DMS153 (cell line): ENCODE data around the gene CUX1.
A peak's percentile ranks its signal among the peaks of the same experiment; 100 is the strongest.
"Not testable (repeated sequence)": the region's sequence is repeated elsewhere in the genome, so short reads cannot be mapped to it uniquely, and the experiment has no call there.

Experiments
- DNase-seq: peaks from one replicate; lab custom pipeline; 2025; lab: John Stamatoyannopoulos, UW

Gene CUX1

DNA sequence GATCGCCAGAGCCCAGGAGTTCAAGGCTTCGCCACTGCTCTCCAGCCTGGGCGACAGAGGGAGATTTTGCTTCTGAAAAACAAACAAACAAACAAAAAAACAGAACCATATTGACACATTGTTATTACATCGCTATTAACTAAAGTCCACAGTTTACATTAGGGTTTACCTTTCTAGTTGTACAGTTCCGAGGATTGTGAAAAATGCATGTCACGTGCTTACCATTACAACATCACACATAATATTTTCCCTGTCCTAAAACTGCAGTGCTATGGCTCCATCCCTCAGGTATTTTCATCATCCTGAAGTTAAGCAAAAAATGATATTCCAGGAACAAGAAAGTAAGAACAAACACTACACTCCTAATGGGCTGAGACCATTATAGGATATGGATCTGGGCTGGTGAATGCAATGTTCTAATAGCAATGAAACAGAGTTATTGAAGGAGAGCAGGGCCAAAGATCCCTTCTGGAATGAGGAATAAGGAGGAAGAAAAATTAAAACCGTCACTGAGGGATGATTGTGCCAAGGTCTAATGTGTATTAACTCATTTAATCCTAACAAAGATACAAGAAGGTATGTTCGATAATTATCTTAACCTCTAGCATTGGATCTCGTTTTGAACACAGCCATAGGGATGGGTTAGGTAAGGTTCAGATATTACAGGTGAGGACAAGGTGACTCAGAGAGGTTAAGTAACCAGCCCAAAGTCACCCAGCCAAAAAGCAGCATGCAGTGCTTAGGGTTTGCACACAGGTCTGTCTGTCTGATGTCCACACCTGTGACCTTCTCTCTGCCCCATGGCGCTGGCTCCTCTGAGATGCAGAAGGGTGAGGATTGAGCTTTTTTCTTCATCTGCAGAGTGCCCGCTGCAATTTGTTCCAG lies 14.0 kb upstream of the CUX1 start:
- DNase-seq = no peak

DNA sequence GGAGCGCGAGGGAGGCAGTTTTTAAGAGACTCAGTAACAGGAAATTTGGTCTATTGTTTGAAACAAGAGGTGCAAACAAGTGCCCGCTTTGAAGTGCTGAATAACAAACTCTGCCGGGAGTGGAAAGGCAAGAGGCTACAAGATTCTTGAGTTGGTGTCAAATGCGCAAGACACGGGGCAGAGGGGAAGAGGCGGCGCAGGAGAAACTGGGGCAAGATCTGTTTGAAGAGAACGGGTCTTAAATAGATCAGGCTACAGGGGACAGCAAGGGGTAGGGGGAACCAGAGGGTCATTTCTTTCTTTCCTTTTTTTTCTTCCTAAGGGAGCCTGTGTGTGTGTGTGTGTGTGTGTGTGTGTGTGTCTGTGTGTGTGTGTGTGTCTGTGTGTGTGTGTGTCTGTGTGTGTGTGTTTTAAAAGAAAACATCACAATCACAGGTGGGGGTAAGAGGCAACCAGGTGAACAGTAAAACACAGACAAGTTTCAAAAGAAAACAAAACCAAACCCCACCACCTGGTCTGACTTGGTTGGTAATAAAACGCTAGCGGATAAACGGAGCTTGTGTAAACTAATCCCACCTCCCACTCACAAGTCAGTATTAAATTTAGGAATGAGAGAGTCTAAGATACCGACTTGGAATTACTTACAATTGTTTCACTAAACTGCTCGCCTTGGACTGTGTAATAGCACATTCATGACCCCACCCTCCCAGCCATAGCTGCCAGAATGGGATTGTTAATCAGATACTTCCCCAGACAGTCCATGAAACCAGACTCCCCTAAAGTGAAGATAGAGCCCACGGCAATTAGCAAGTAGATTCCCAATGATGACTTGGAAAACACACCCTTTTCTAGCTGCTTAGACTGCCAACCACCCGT lies 13.1 kb upstream of the CUX1 start:
- no peak for DNase-seq

DNA sequence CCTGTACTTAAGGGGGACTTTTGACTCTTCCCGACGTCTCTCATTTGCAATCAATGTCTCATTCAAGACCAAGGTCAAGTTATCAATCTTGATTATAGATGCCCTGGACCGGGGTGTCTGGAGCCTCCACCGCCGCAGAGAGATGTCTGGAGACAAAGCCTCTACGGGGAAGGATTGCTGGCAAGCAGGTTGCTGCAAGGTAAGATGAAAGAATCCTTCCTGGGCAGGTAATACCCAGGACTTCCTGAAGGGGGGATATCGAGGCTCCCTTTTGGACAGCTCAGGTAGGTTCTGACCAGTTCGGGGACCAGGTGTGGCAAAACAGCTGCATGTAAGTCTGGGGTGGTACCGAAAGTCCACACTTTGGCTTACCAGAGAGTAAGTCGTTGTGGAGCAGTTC lies 12.5 kb upstream of the CUX1 start:
- DNase-seq = peak; percentile 24

DNA sequence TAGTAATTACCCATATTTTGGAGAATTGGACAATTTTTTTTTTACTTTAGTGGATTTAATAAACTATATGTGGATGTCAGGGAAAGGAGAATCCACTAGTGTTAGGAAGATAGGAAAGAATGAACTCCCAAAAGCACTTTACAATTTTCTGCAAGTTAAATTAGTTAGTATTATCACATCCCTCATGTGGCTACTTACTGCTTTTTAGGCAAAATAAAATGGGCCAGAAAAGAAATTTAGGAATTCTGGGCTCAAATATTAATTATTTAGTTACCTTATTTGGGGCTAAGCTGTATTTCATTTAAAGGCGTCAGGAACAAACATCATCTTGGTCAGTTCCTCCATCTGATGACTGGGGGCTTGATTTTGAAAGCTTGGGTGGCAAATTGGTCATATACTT lies 4.8 kb upstream of the CUX1 start:
- DNase-seq = no peak

DNA sequence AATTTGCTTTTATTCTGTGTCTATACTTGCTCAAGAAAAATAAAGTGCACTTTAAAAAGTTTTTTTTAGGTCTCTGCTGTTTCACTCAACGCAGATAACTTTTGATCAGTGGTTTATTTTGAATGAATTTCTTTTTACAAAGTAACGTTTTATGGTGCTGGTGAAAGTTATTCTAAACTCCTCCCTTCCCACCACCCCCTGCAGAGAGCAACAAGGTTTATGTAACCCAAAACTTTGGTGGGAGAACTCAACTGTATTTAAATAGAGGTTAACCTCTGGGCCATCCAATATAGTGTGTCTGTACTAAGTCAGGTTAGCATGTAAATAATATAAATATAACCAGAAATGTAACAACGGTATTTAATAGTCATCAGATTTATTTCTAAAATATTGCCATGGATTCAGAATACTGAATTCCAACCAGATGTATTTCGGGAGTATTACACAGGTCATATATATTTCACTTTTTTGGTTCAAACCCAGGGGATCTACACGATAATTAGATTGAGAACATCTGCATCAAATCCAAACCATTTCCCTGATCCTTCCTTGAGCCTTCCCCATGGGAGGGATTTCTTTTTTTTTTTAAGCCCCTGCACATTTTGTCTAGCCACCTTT lies 3.9 kb upstream of the CUX1 start:
- no peak for DNase-seq

DNA sequence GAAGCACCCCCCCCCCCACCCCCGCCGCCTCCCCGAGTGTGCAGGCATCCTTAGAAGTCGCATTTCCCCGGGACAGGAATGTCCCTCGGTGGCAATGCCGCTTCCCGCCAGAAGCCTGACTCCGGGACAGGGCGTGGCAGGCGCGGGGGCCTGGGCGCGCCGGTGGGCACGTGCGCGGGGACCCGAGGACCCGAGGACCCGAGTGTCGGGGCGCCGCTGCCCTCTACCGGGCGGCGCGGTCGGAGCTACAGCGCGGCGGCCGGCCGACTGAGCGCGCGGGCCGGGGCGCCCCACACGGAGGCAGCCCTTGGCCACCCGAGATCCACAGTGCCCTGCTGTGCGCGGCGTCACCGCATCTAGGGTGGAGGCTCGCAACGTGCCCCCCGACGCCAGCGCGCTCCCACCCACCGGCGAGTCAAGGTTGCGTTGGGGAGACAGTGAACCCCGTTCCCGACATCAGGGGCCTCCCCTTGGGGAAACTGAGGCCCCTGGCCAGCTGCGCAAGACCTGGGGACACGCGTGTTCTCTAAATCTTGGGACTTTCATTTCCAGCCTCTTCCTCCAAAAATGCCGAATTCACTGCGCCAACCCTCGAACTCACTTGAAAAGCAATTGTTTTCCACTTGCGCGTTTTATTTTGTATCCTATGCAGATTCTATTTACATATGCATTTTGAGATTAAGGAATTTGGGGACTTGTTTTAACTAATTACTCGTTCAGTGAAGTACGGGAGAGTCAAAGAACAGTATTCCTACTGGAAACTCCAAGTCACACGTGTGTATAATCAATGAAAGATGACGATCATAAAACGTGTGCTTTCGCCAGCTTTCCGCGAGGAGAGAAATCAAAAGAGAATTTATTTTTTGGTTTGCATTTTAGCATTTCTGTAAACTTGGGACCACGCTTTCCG lies 3.1 kb upstream of the CUX1 start:
- DNase-seq = no peak

DNA sequence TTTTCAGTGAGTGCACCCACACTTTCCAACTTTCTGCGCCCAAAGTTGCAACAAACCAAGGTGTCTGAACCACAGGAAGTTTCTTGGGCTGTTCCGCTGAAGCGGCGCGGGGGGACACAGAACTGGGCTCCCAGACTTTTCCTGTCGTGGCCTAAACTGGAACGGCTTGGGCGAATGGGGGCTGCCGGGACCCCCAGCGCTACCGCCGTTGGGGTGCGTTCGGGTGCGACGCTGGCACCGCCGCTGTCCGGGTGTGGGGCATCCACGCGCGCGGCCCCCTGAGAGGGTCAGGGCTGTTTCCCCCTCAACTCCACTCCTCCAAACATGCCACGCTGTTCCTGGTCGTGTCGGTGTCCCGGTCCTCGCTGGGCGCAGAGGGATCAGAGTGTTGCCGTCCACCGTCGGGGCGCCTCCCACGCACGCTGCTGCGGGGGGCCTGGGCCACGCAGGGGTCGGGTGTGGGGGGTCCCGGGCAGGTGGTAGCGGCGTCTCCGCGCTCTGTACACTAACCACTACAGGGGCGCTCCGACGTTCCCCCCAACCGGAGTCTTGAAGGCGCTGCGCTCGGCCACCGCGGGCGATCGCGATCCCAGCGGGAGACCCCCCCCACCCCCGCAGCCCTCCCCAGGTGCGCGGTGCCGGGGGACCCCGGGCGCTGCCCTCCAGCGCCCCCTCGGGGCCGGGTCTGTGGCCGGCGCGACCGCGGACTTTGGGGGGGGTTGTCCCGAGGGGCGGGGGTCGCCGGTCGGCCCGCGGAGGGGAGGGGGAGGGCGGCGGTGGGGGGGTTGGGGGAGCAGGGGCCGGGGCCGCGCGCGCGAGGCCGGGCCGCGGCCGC lies 2.2 kb upstream of the CUX1 start:
- no peak for DNase-seq

DNA sequence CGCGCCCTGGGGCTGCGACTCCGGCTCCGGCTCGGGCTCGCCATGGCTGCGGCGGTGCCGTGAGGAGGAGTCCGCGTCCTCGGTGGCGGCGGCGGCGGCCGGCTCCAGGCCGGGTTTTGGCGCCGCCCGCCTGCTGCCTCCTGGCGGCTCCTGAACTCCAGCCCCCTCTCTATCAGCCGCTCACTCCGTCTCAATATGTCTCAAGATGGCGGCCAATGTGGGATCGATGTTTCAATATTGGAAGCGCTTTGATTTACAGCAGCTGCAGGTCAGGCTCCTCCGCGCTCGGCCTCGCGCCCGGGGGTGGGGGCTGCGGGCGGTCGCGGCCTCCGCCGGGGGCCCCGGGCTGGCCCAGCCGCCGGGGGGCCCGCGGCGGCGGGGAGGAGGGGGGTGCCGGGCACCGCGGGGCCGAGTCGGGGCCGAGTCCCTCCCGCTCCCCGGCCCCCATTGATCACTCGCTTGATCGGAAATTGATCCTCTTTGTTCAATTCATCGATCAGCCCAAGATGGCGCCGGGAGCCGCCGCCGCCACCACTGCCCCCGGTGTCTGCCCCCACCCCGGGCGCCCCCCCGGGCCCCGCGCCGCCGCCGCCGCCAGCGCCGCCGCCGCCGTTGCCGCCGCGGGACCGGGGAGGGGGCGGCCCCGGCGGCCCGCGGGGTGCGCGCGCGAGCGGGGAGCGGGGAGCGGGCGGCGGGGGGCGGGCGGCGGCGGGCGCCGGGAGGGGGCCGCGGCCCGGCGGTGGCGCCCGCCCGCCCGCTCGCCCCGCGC lies 1.4 kb upstream of the CUX1 start:
- DNase-seq = peak; percentile 75

DNA sequence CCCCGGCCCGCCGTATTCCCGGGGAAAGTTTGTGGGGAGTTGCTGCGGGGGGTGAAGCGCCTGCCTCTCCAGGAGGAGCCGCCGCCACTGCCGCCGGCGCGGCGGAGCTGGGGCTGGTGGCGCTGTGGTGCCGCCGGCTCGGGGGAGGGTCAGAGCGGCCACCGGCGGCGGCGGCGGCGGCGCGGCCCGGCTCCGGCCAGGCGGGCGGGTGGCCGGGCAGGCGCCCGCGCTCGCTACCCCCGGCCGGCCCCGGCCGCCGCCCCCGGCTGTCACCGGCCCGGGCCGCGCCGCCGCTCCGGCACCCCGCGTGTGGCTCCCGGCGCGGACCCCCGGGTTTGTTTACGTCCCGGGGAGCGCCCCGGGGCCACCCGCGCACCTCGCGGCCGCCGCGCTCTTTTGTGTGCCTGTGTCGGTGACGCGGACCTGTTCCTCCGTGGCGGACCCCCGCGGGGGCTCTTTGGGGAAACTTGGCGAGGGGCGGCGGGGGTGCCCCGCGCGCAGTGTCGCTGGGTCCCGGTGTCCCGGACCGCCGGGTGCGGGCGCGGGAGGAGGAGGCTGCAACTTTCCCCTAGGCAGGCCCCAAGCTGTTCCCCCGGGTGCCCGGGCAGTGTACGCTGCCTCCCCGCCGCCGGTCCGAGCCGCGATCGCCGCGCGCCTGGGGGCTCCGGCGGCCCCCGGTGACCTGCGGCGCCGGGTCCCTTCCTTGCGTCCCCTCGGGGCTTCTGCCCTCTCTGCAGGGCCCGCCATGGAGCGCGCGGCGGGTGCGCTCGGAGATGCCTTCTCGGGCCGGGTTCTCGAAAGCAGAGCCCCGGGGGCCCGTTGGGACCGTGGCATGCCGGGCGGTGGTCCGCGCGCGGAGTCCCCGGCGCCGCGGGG lies 593 bp upstream of the CUX1 start:
- no peak for DNase-seq

DNA sequence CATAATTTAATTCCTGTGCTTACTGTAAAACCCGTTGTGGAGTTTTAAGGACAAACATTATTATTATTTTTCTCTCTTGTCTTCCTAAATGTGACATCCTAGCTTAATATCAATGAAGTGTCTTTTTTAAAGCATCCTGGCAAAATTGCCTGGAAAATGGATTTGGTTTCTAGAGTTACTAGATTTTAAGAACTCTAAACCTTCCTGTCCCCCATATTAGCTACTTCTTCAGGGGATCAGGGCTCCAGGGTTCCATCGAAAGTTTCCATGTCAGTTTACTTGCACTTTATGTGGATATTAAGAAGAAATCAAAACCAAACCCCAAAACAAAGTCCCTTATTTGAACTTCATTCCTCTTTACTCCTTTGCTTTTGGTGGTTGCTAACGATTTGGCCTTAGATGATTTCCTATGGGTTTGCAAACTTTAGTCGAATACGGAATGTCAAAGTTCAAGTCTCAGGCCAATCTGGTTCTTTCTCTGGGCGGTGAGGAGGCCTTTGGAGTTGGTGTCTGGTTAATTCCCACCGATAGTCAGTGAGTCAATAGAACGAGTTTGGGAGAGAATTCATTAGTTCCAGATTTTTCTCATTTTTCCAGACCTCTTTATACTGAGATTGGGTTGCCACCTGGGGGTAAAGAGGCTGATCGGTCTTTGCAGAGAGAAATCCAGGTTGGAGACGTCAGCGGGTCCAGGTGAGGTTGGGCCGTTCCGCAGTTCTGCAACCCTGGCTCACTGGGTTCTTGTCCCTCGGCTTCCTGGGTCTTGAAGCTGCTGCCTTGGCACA lies 1.1 kb downstream of the CUX1 start:
- DNase-seq = no peak

DNA sequence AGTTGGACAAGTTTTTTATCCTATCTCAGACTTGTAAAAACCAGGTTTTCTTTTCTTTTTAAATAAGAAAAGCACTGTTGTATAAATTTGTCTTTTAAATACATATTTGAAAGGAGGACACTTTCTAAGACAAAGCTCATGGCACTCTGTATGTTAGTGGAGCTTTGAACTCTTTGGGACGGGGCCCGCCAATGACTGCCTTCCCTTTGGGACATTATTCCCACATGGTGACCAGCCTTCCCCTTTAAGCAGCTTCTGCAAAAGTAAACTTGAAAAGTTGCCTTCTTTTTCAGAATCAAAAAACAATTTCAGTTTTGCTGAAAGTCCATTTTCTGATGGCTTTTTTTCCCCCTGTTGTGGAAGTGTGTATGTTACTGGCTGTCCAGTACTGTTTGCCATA lies 1.8 kb downstream of the CUX1 start:
- no peak for DNase-seq

DNA sequence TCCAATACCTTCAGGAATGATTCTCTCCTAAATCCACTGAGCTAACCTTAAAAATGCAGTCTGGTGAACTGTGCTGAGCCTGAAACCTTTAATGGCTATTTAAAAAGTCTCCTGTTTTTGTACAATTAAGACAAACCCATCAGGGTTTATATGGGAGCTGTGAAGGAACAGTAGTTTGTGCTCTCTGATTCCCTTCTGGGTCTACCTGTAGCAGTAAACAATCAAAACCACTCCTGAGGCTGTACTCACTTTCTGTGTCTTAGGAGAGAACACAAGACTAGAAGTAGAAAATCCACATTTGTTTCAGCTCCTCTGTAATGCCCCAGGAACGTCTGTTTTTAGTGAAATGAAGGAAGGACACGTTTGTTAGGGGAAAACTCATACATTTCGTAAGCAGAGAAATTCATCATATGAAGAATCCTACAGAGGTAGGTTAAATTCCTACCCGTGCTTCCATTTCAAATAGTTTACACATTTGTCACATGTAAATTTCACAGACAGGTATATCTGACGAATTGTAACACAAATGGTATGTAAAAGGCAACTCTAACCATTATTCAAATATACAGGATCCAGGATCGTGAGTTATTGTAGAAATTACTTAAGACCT lies 2.6 kb downstream of the CUX1 start:
- no peak for DNase-seq

DNA sequence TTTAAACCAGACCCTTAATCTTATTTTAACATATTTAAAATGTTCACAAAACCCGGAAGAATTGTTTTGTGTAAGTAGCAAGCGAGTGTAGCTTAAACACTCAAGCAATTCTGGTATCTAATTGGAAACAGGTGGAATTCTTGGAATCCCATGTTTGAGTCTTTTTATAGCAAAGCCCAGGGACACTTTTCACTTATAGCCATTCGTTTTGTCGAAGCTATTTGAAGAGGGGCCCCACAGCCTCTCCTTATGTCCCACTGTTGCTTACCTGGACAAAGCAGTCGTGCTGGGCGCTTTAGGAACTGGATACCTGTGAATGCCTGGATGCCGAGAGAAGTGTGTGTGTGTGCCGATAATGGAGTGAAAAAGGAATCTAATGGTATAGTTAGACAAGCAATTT lies 3.3 kb downstream of the CUX1 start:
- DNase-seq = no peak

DNA sequence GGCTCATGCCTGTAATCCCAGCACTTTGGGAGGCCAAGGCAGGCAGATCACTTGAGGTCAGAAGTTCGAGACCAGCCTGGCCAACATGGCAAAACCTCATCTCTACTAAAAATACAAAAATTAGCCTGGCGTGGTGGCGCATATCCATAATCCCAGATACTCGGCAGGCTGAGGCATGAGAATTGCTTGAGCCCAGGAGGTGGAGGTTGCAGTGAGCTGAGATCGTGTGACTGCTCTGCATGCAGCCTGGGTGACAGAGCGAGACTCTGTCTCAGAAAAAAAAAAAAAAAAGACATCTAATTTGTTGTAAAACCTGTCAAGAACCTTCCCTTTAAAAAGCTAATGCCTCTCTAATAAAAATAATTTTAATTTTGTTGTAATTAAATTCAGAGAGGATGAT lies 5.2 kb downstream of the CUX1 start:
- DNase-seq = not testable (repeated sequence)

DNA sequence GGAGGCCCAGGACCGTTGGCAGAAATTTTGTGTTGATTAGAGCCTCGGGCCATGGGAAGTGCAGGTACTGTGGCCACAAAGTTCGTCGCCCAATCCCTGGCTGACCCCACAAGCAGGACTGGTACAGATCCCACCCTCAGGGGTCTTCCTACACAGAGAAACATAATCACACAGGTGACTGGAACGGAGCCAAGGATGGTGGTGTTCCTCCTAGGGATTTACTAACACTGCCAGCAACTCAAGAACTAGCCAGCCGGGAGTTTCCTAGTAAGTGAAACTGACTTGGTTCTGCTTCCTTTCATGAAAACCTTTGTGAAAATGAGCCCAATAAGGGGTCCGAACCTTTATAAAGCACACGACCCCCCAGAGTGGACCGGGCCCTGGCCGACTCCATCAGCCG lies 5.7 kb downstream of the CUX1 start:
- no peak for DNase-seq

DNA sequence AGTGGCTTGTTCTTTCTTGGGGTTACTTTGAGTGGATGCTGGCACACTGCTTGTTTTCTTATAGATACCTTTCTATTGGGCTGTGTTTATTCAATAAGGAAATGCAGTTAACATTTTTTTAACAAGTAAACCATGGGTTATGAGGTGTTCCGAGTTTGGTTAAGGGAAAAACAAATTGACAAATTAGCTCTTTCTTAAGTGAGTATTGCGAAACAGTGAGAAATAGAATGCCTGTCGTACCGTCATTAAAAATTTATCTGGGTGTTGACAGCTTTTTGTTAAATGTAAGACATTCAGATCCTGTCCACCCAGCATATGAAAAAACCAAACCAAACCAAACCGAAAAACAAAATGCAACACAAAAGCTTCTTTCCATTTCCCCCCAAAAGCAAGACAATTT lies 6.2 kb downstream of the CUX1 start:
- DNase-seq = no peak

DNA sequence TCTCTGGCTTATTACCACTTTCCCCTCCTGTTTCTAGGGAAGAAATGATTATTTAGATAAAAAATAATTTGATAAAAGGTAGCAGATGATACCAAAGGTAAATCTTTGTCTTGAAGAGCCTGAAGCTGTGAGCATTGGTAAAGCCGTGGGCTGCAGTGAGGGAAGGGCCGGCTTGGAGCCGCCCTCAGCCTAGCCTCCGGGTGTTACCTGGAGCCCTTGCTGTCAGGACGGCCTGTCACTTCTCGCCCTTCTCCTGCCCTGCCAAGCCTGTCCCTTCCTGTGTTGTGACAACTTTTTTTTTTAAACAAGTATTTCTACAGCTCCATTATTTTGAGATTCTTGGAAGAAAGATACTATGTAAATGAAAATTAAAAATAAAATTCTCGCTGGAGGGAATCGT lies 7.0 kb downstream of the CUX1 start:
- no peak for DNase-seq
